Gastroesophageal sphincter (tissue), 4 donors: ENCODE measurements around the gene BAIAP2. TPM values are rescaled to one million over a fixed set of nuclear protein-coding genes. Genes with fewer than 3 reads are reported as not detected.

Source experiments
- ATAC-seq: fragments of 150-250 bp; one replicate; pipeline ENCODE4 v1.9.1; 2016; ENCODE audit warnings: mild to moderate bottlenecking, moderate library complexity
- H3K27ac ChIP-seq, 4 donors: fragments of 200-600 bp; sonication (generic) in 3 of 4; 1 replicate in 3 of 4; 2 replicates in 1 of 4; pipeline ENCODE4 v1.5.1; 2016 to 2019
- H3K27me3 ChIP-seq: fragments of 200-600 bp; sonication (generic); one replicate; pipeline ENCODE4 v1.5.1; 2019
- H3K36me3 ChIP-seq, 2 donors: fragments of 200-600 bp; sonication (generic); one replicate each; pipeline ENCODE4 v1.5.1; 2019; ENCODE audit warnings: control low read depth in 1 of 2
- H3K4me1 ChIP-seq, 3 donors: fragments of 200-600 bp; sonication (generic); 1 replicate in 2 of 3; 2 replicates in 1 of 3; pipeline ENCODE4 v1.5.1; 2016 to 2019; ENCODE audit warnings: control low read depth in 2 of 3
- H3K4me3 ChIP-seq, 2 donors: fragments of 200-600 bp; sonication (generic); one replicate each; pipeline ENCODE4 v1.5.1; 2019; ENCODE audit warnings: mild to moderate bottlenecking in 1 of 2, moderate library complexity in 1 of 2
- H3K9me3 ChIP-seq, 3 donors: fragments of 200-600 bp; sonication (generic); one replicate each; pipeline ENCODE4 v1.5.1; 2017 to 2019; ENCODE audit warnings: control low read depth in 2 of 3
- CTCF ChIP-seq, 4 experiments: fragments of 200-600 bp in 2 of 4; fragments of 450-650 bp in 2 of 4; sonication (generic) in 1 of 4; IDR thresholded peaks; one replicate each; pipeline ENCODE4 v1.5.1; 2017 to 2019; ENCODE audit warnings: antibody characterized with exemption in 4 of 4, mild to moderate bottlenecking in 2 of 4, moderate library complexity in 2 of 4
- EP300 ChIP-seq: sonication (generic); formaldehyde crosslinking; IDR thresholded peaks from one replicate; pipeline ENCODE4 v1.6.1; 2017; ENCODE audit warnings: antibody characterized with exemption, mild to moderate bottlenecking
- POLR2A ChIP-seq, 2 donors: fragments of 450-650 bp; IDR thresholded peaks; one replicate each; pipeline ENCODE4 v1.6.1; 2017; ENCODE audit warnings: antibody characterized with exemption in 2 of 2, mild to moderate bottlenecking in 2 of 2, moderate library complexity in 1 of 2
- POLR2AphosphoS5 ChIP-seq: sonication (generic); formaldehyde crosslinking; IDR thresholded peaks from one replicate; pipeline ENCODE4 v1.6.1; 2017; ENCODE audit warnings: antibody characterized with exemption
- WGBS, 2 donors: methylation state at CpG; one replicate each; pipeline ENCODE4 v1.1.5; 2018; ENCODE audit warnings: low coverage in 1 of 2; 5-methylcytosine and 5-hydroxymethylcytosine counted together
- total RNA-seq, 4 donors: library from RNA; depleted of rRNA; stranded (reverse); fragments of >200 nt; gene quantifications; one replicate each; pipeline ENCODE4 v1.1.0, GENCODE V29; 2016

BAIAP2 gene
- total RNA-seq, 4 donors from 2014 or later: 32.7 to 54.9 (median 40.6) TPM

- no peak overlapping the region for H3K4me3 ChIP-seq
- no peaks in the 10 kb centered on the region for H3K27me3 ChIP-seq
- no peak for TF ChIP-seq CTCF (IDR thresholded peaks at IDR 0.05)
- no peak for TF ChIP-seq EP300
- no peak for TF ChIP-seq POLR2AphosphoS5
- TF ChIP-seq POLR2A (IDR thresholded peaks at IDR 0.05): no peak
- no CpG with 5 or more reads among the region's 19 CpGs for WGBS, 2 donors
- H3K9me3 ChIP-seq: no peaks in the 10 kb centered on the region
- no peak for ATAC-seq
- H3K4me1 ChIP-seq: peaks cover 0 to 93% (median 59%) of the 10 kb centered on the region in 3 donors
- no peaks in the 10 kb centered on the region for H3K36me3 ChIP-seq
- H3K27ac ChIP-seq: peak overlapping the region in 3 of 4 donors; percentile 79 to 83 (median 81)
Measured at GRCh38 chr17:81043319-81043724, 8.4 kb downstream of the BAIAP2 start.

GRCh38 chr17:81043725-81044427 lies 8.9 kb downstream of the BAIAP2 start:
- TF ChIP-seq EP300: no peak
- no peak for TF ChIP-seq CTCF (IDR thresholded peaks at IDR 0.05)
- TF ChIP-seq POLR2AphosphoS5: no peak
- no peak for TF ChIP-seq POLR2A (IDR thresholded peaks at IDR 0.05)
- Histone ChIP-seq H3K4me1 (peaks cover 0 to 93% (median 59%) of the 10 kb centered on the region in 3 donors), H3K27ac (peak overlapping the region in 3 of 4 donors; percentile 79 to 83 (median 81)), H3K9me3 (no peaks in the 10 kb centered on the region), H3K4me3 (peak overlapping the region in 1 of 2 donors; percentile 17), H3K27me3 (no peaks in the 10 kb centered on the region), H3K36me3 (no peaks in the 10 kb centered on the region)
- 87% methylated on average over 10 of the region's 38 CpGs; no CpG with 5 or more reads in 1 of the 2 donors for WGBS, 2 donors
- peak; percentile 7 for ATAC-seq

DNA sequence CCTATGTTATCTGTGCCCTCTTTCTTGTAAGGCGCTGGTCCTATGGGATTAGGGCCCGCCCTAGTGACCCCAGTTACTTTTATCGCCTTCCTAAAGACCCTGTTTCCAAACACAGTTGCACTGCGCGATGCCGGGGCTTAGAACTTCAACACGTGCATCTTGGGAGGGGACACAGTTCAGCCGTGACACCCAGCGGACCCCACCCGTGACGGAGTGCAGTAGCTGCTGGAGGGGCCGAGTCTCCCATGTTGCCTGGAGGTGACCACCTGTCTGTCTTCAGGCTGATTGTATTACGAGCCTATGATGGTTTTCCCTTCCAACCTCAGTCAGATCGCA lies 9.4 kb downstream of the BAIAP2 start:
- H3K4me3 ChIP-seq: peak overlapping the region in 1 of 2 donors; percentile 17
- peaks cover 0 to 93% (median 58%) of the 10 kb centered on the region in 3 donors for H3K4me1 ChIP-seq
- H3K36me3 ChIP-seq: no peaks in the 10 kb centered on the region
- TF ChIP-seq CTCF (IDR thresholded peaks at IDR 0.05) (no peak), EP300 (no peak), POLR2A (IDR thresholded peaks at IDR 0.05) (no peak), POLR2AphosphoS5 (no peak)
- no peak for ATAC-seq
- H3K27me3 ChIP-seq: no peaks in the 10 kb centered on the region
- 0 to 40% methylated on average over 2 to 8 of the region's 14 CpGs for WGBS, 2 donors
- no peaks in the 10 kb centered on the region for H3K9me3 ChIP-seq
- peak overlapping the region in 3 of 4 donors; percentile 79 to 83 (median 81) for H3K27ac ChIP-seq

GRCh38 chr17:81044764-81045589 lies 10.0 kb downstream of the BAIAP2 start:
- Histone ChIP-seq H3K4me1 (peaks cover 0 to 93% (median 53%) of the 10 kb centered on the region in 3 donors), H3K9me3 (no peaks in the 10 kb centered on the region), H3K36me3 (no peaks in the 10 kb centered on the region), H3K4me3 (peak overlapping the region in 1 of 2 donors; percentile 17), H3K27me3 (no peaks in the 10 kb centered on the region), H3K27ac (peak overlapping the region; percentile 16 to 83 (median 80))
- peak; percentile 73 for ATAC-seq
- TF ChIP-seq POLR2AphosphoS5 (peak; percentile 49), EP300 (no peak), POLR2A (IDR thresholded peaks at IDR 0.05) (no peak), CTCF (IDR thresholded peaks at IDR 0.05) (peak in 1 of 4 experiments; percentile 0)
- WGBS, 2 donors: 11% methylated on average over 11 of the region's 28 CpGs; no CpG with 5 or more reads in 1 of the 2 donors
